Liver (tissue), 9 donors: Measurements from ENCODE around the gene ERFL. TPM values are rescaled to one million over a fixed set of nuclear protein-coding genes. Genes with fewer than 3 reads are reported as not detected.

Experiments used
- DNase-seq: peaks from one replicate; pipeline ENCODE4 v3.0.0-alpha.2; 2017; ENCODE audit warnings: low spot score
- H3K27ac ChIP-seq, 2 donors: one replicate each; pipeline ENCODE4 v1.7.0; 2013; ENCODE audit warnings: inconsistent platforms in 2 of 2, low read length in 2 of 2, control low read depth in 1 of 2, low read depth in 1 of 2, mild to moderate bottlenecking in 1 of 2
- H3K27me3 ChIP-seq, 4 donors: one replicate each; pipeline versions ENCODE4 v1.6.1 to v1.7.0; 2013; ENCODE audit warnings: low read length in 3 of 4, inconsistent platforms in 1 of 4, mild to moderate bottlenecking in 1 of 4, moderate library complexity in 1 of 4; ENCODE audit not compliant: control insufficient read depth in 4 of 4, insufficient read depth in 4 of 4
- H3K36me3 ChIP-seq, 4 donors: one replicate each; pipeline versions ENCODE4 v1.6.1 to v1.7.0; 2013; ENCODE audit warnings: low read length in 3 of 4, mild to moderate bottlenecking in 3 of 4, low read depth in 1 of 4, moderate library complexity in 1 of 4; ENCODE audit not compliant: control insufficient read depth in 4 of 4, insufficient read depth in 3 of 4
- H3K4me1 ChIP-seq, 4 donors: one replicate each; pipeline versions ENCODE4 v1.6.1 to v1.7.0; 2013; ENCODE audit warnings: low read length in 3 of 4, mild to moderate bottlenecking in 3 of 4, moderate library complexity in 1 of 4; ENCODE audit not compliant: control insufficient read depth in 4 of 4, insufficient read depth in 4 of 4
- H3K4me3 ChIP-seq, 3 donors: one replicate each; pipeline versions ENCODE4 v1.6.1 to v1.7.0; 2013; ENCODE audit warnings: low read length in 3 of 3, control low read depth in 1 of 3, low read depth in 1 of 3, mild to moderate bottlenecking in 1 of 3
- H3K9ac ChIP-seq, 2 donors: one replicate each; pipeline ENCODE4 v1.7.0; 2013; ENCODE audit warnings: low read length in 2 of 2, mild to moderate bottlenecking in 2 of 2, moderate library complexity in 2 of 2, control low read depth in 1 of 2, low read depth in 1 of 2
- H3K9me3 ChIP-seq, 4 donors: one replicate each; pipeline versions ENCODE4 v1.6.1 to v1.7.0; 2013; ENCODE audit warnings: low read length in 3 of 4; ENCODE audit not compliant: control insufficient read depth in 4 of 4
- ATF3 ChIP-seq: IDR thresholded peaks from 2 replicates; pipeline ENCODE4 v1.6.1; 2016; ENCODE audit warnings: antibody characterized with exemption
- CTCF ChIP-seq: fragments of 150-350 bp; IDR thresholded peaks from 2 replicates; pipeline ENCODE4 v1.5.1; 2017; ENCODE audit warnings: improper control_type of control experiment, low read depth, low read length; ENCODE audit not compliant: missing input control
- EGR1 ChIP-seq, 2 donors: IDR thresholded peaks; 2 replicates each; pipeline ENCODE4 v1.6.1; 2016 to 2018; ENCODE audit warnings: antibody characterized with exemption in 2 of 2, low read depth in 2 of 2
- FOXA1 ChIP-seq: IDR thresholded peaks from 2 replicates; pipeline ENCODE4 v1.6.1; 2016; ENCODE audit warnings: antibody characterized with exemption
- FOXA2 ChIP-seq: IDR thresholded peaks from 2 replicates; pipeline ENCODE4 v1.6.1; 2016; ENCODE audit warnings: antibody characterized with exemption
- GABPA ChIP-seq, 2 donors: IDR thresholded peaks in 1 of 2; conservative IDR thresholded peaks in 1 of 2; 2 replicates each; pipeline ENCODE4 v1.6.1; 2016; ENCODE audit warnings: antibody characterized with exemption in 2 of 2, mild to moderate bottlenecking in 1 of 2, moderate library complexity in 1 of 2
- HNF4A ChIP-seq, 2 donors: conservative IDR thresholded peaks; 2 replicates each; pipeline ENCODE4 v1.6.1; 2016; ENCODE audit warnings: antibody characterized with exemption in 2 of 2, mild to moderate bottlenecking in 2 of 2
- HNF4G ChIP-seq: IDR thresholded peaks from 2 replicates; pipeline ENCODE4 v1.6.1; 2016; ENCODE audit warnings: antibody characterized with exemption
- JUND ChIP-seq, 2 donors: IDR thresholded peaks; 2 replicates each; pipeline ENCODE4 v1.6.1; 2016; ENCODE audit warnings: antibody characterized with exemption in 2 of 2
- MAX ChIP-seq: IDR thresholded peaks from 2 replicates; pipeline ENCODE4 v1.6.1; 2016; ENCODE audit warnings: antibody characterized with exemption
- NR2F2 ChIP-seq: IDR thresholded peaks from 2 replicates; pipeline ENCODE4 v1.6.1; 2016; ENCODE audit warnings: antibody characterized with exemption
- RXRA ChIP-seq, 2 donors: IDR thresholded peaks; 2 replicates each; pipeline ENCODE4 v1.6.1; 2017 to 2018; ENCODE audit warnings: antibody characterized with exemption in 2 of 2, mild to moderate bottlenecking in 1 of 2
- SP1 ChIP-seq: IDR thresholded peaks from 2 replicates; pipeline ENCODE4 v1.6.1; 2018; ENCODE audit warnings: antibody characterized with exemption, mild to moderate bottlenecking
- TAF1 ChIP-seq: conservative IDR thresholded peaks from 2 replicates; pipeline ENCODE4 v1.6.1; 2016; ENCODE audit warnings: antibody characterized with exemption, mild to moderate bottlenecking
- YY1 ChIP-seq: IDR thresholded peaks from 2 replicates; pipeline ENCODE4 v1.6.1; 2016; ENCODE audit warnings: antibody characterized with exemption, mild to moderate bottlenecking
- ZBTB33 ChIP-seq: IDR thresholded peaks from 2 replicates; pipeline ENCODE4 v1.6.1; 2016; ENCODE audit warnings: antibody characterized with exemption
- WGBS: extraction: QIAGEN DNeasy Blood & Tissue Kit; methylation state at CpG from one replicate; pipeline ENCODE4 v1.1.7; 2013; 5-methylcytosine and 5-hydroxymethylcytosine counted together
- polyA plus RNA-seq, 2 donors: library from polyadenylated mRNA; stranded (reverse) in 1 of 2; unstranded in 1 of 2; fragments of 200-250 nt in 1 of 2; fragments of >200 nt in 1 of 2; fragmentation: Nextera tagmentation in 1 of 2; extraction: Ambion mirVana in 1 of 2; gene quantifications; one replicate each; pipeline versions ENCODE4 v1.2.1 to v1.2.3, GENCODE V29; 2013 to 2015
- total RNA-seq, 2 donors: library from RNA; depleted of rRNA; stranded (reverse); fragments of >200 nt; gene quantifications; one replicate each; pipeline ENCODE4 v1.2.3, GENCODE V29; 2014
- donor health status: healthy.
- donor health status: healthy.
- donor health status: healthy.
- donor health status: healthy.
- donor health status: healthy.

The ERFL gene
- total and polyA plus RNA-seq, 4 donors: not detected

GRCh38 chr19:41895745-41896580, 32.3 kb downstream of the ERFL start (continued):
- TF ChIP-seq ZBTB33: no peak
- no peak for TF ChIP-seq GABPA (IDR thresholded peaks at IDR 0.05 in 1 of 2, conservative IDR thresholded peaks at IDR 0.05 in 1 of 2)
- no peak for TF ChIP-seq SP1
- no peak for TF ChIP-seq EGR1 (IDR thresholded peaks at IDR 0.05; ENCODE audit: low read depth in 2 of 2)
- TF ChIP-seq HNF4G: no peak
- no peak for TF ChIP-seq NR2F2
- TF ChIP-seq JUND (IDR thresholded peaks at IDR 0.05): no peak
- no peak for TF ChIP-seq RXRA (IDR thresholded peaks at IDR 0.05)

GRCh38 chr19:41894350-41894749, 33.9 kb downstream of the ERFL start:
- TF ChIP-seq EGR1 (IDR thresholded peaks at IDR 0.05; ENCODE audit: low read depth in 2 of 2) (no peak), MAX (no peak), GABPA (IDR thresholded peaks at IDR 0.05 in 1 of 2, conservative IDR thresholded peaks at IDR 0.05 in 1 of 2) (no peak), FOXA2 (no peak), FOXA1 (no peak), ATF3 (no peak), CTCF (no peak)
- Histone ChIP-seq H3K9ac (no peak overlapping the region), H3K4me1 (no peaks in the 10 kb centered on the region), H3K9me3 (no peaks in the 10 kb centered on the region), H3K27me3 (no peaks in the 10 kb centered on the region), H3K27ac (no peak overlapping the region), H3K4me3 (no peak overlapping the region), H3K36me3 (peaks cover 8 to 62% (median 14%) of the 10 kb centered on the region in 4 donors)
- 91% methylated on average over 14 of the region's 14 CpGs for WGBS
- DNase-seq: no peak

- Histone ChIP-seq H3K4me3 (no peak overlapping the region), H3K9me3 (no peaks in the 10 kb centered on the region), H3K36me3 (peaks cover 10 to 62% (median 15%) of the 10 kb centered on the region in 4 donors), H3K27ac (no peak overlapping the region), H3K4me1 (no peaks in the 10 kb centered on the region), H3K9ac (no peak overlapping the region), H3K27me3 (no peaks in the 10 kb centered on the region)
- no peak for DNase-seq
- 84% methylated on average over 6 of the region's 6 CpGs for WGBS
- no peak for TF ChIP-seq TAF1
- TF ChIP-seq JUND (IDR thresholded peaks at IDR 0.05): no peak
- TF ChIP-seq CTCF: no peak
- no peak for TF ChIP-seq ATF3
- no peak for TF ChIP-seq GABPA (IDR thresholded peaks at IDR 0.05 in 1 of 2, conservative IDR thresholded peaks at IDR 0.05 in 1 of 2)
- TF ChIP-seq FOXA2: no peak
- no peak for TF ChIP-seq RXRA (IDR thresholded peaks at IDR 0.05)
- TF ChIP-seq YY1: no peak
- TF ChIP-seq FOXA1: no peak
- no peak for TF ChIP-seq HNF4A (conservative IDR thresholded peaks at IDR 0.05)
- no peak for TF ChIP-seq MAX
- no peak for TF ChIP-seq ZBTB33
- TF ChIP-seq HNF4G: no peak
Observed at GRCh38 chr19:41893899-41894298, 34.4 kb downstream of the ERFL start.
